Thoracic aorta (tissue), 2 donors: ENCODE measurements around the gene MAD1L1. TPM values are rescaled to one million over a fixed set of nuclear protein-coding genes. Genes with fewer than 3 reads are reported as not detected.

Experiments
- ATAC-seq: fragments of 150-250 bp; one replicate; pipeline ENCODE4 v1.8.0; 2017; ENCODE audit warnings: low read depth; ENCODE audit not compliant: insufficient number of reproducible peaks, low FRiP score
- DNase-seq: peaks from one replicate; pipeline ENCODE4 v3.0.0-alpha.2; 2020; ENCODE audit warnings: low spot score
- H3K27ac ChIP-seq, 2 donors: fragments of 200-600 bp; sonication (generic); 1 replicate in 1 of 2; 2 replicates in 1 of 2; pipeline ENCODE4 v1.5.1; 2016; ENCODE audit warnings: mild to moderate bottlenecking in 2 of 2, moderate library complexity in 2 of 2
- H3K27me3 ChIP-seq: fragments of 200-600 bp; sonication (generic); replicated peaks from 2 replicates; pipeline ENCODE4 v1.6.0; 2016; ENCODE audit warnings: mild to moderate bottlenecking; ENCODE audit not compliant: insufficient read depth
- H3K36me3 ChIP-seq: fragments of 200-600 bp; sonication (generic); one replicate; pipeline ENCODE4 v1.5.1; 2016
- H3K4me1 ChIP-seq, 2 donors: fragments of 200-600 bp; sonication (generic); 1 replicate in 1 of 2; 2 replicates in 1 of 2; pipeline versions ENCODE4 v1.5.1 to v1.6.0; 2016; ENCODE audit warnings: low read depth in 2 of 2, mild to moderate bottlenecking in 1 of 2; ENCODE audit not compliant: control insufficient read depth in 1 of 2
- H3K4me3 ChIP-seq: fragments of 200-600 bp; sonication (generic); 2 replicates; pipeline ENCODE4 v1.5.1; 2016; ENCODE audit warnings: mild to moderate bottlenecking
- H3K9me3 ChIP-seq: fragments of 200-600 bp; sonication (generic); 2 replicates; pipeline ENCODE4 v1.5.1; 2016
- CTCF ChIP-seq: fragments of 200-600 bp; sonication (generic); IDR thresholded peaks from one replicate; pipeline ENCODE4 v1.5.1; 2019; ENCODE audit warnings: antibody characterized with exemption
- total RNA-seq, 2 donors: library from RNA; depleted of rRNA; stranded (reverse); fragments of >200 nt; gene quantifications; one replicate each; pipeline versions ENCODE4 v1.1.0 to v1.2.3, GENCODE V29; 2016

Gene MAD1L1
- total RNA-seq, 2 donors from 2014 or later: 27.4 to 41.3 TPM

- no peak for DNase-seq
- Histone ChIP-seq H3K9me3 (no peaks in the 10 kb centered on the region), H3K36me3 (no peaks in the 10 kb centered on the region), H3K27ac (no peak overlapping the region), H3K27me3 (no peaks in the 10 kb centered on the region), H3K4me1 (no peaks in the 10 kb centered on the region), H3K4me3 (no peak overlapping the region)
- ATAC-seq: no peak
- no peak for TF ChIP-seq CTCF
Measured at GRCh38 chr7:2048006-2048405, 184.7 kb downstream of the MAD1L1 start.

GRCh38 chr7:2046581-2047565 is 185.9 kb downstream of the MAD1L1 start:
- H3K27ac ChIP-seq: no peak overlapping the region
- H3K27me3 ChIP-seq: no peaks in the 10 kb centered on the region
- DNase-seq (no peak), ATAC-seq (no peak)
- H3K9me3 ChIP-seq: no peaks in the 10 kb centered on the region
- TF ChIP-seq CTCF: no peak
- H3K36me3 ChIP-seq: no peaks in the 10 kb centered on the region
- no peak overlapping the region for H3K4me3 ChIP-seq
- H3K4me1 ChIP-seq: no peaks in the 10 kb centered on the region

- no peaks in the 10 kb centered on the region for H3K36me3 ChIP-seq
- DNase-seq: no peak
- no peaks in the 10 kb centered on the region for H3K27me3 ChIP-seq
- no peak for TF ChIP-seq CTCF
- H3K27ac ChIP-seq: no peak overlapping the region
- ATAC-seq: no peak
- H3K4me3 ChIP-seq: no peak overlapping the region
- H3K9me3 ChIP-seq: no peaks in the 10 kb centered on the region
- no peaks in the 10 kb centered on the region for H3K4me1 ChIP-seq
Measured at GRCh38 chr7:2045559-2046405, 187.0 kb downstream of the MAD1L1 start.

GRCh38 chr7:2044883-2045471 is 187.8 kb downstream of the MAD1L1 start:
- no peak overlapping the region for H3K4me3 ChIP-seq
- H3K4me1 ChIP-seq: no peaks in the 10 kb centered on the region
- TF ChIP-seq CTCF: no peak
- H3K9me3 ChIP-seq: no peaks in the 10 kb centered on the region
- no peak overlapping the region for H3K27ac ChIP-seq
- no peak for DNase-seq
- no peak for ATAC-seq
- H3K27me3 ChIP-seq: no peaks in the 10 kb centered on the region
- H3K36me3 ChIP-seq: no peaks in the 10 kb centered on the region
